ENCODE results near the gene IQGAP3. TPM values are rescaled to one million over a fixed set of nuclear protein-coding genes. Genes with fewer than 3 reads are reported as not detected.

Gene IQGAP3
- total RNA-seq, 1 donor from 2014 or later, result 1.3 TPM

DNA sequence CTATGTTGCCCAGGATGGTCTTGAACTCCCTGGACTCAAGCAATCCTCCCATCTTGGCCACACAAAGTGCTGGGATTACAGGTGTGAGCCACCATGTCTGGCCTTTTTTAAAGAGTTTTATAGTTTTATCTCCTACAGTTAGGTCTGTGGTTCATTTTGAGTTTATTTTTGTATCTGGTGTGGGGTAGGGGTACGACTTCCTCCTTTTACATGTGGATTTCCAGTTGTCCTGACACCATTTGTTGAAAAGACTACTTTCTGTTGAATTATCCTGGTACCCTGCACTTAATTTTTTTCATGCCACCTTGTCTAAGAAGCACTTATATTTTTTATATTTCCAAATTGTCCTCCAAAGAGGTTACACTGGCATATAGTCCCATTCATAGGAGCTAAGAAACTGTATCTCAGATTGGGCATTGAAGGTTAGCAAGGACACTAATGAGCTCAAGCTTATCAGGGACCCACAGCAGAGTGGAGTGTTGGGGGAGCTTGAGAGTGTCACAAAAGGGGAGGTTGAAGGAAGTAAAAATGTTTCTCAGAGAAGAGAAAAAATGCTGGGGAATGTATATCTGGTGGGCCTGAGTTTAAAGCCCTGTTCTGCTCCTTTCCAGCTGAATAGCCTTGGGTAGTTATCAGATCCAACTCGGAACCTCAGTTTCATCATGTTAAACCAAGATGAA lies 48.4 kb downstream of the IQGAP3 start:
- H3K27ac ChIP-seq, result no peak overlapping the region
- no peaks in the 10 kb centered on the region for H3K27me3 ChIP-seq
- ATAC-seq, result no peak
- no peaks in the 10 kb centered on the region for H3K36me3 ChIP-seq
- DNase-seq, result no peak
- intact Hi-C loops (cut with DNase I), result no loop called here
- H3K4me3 ChIP-seq, result no peak overlapping the region
- H3K4me1 ChIP-seq, result no peaks in the 10 kb centered on the region
- TF ChIP-seq, protein P1, sequence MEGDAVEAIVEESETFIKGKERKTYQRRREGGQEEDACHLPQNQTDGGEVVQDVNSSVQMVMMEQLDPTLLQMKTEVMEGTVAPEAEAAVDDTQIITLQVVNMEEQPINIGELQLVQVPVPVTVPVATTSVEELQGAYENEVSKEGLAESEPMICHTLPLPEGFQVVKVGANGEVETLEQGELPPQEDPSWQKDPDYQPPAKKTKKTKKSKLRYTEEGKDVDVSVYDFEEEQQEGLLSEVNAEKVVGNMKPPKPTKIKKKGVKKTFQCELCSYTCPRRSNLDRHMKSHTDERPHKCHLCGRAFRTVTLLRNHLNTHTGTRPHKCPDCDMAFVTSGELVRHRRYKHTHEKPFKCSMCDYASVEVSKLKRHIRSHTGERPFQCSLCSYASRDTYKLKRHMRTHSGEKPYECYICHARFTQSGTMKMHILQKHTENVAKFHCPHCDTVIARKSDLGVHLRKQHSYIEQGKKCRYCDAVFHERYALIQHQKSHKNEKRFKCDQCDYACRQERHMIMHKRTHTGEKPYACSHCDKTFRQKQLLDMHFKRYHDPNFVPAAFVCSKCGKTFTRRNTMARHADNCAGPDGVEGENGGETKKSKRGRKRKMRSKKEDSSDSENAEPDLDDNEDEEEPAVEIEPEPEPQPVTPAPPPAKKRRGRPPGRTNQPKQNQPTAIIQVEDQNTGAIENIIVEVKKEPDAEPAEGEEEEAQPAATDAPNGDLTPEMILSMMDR (IDR thresholded peaks at IDR 0.05), result no peak
- H3K9me3 ChIP-seq, result no peaks in the 10 kb centered on the region

DNA sequence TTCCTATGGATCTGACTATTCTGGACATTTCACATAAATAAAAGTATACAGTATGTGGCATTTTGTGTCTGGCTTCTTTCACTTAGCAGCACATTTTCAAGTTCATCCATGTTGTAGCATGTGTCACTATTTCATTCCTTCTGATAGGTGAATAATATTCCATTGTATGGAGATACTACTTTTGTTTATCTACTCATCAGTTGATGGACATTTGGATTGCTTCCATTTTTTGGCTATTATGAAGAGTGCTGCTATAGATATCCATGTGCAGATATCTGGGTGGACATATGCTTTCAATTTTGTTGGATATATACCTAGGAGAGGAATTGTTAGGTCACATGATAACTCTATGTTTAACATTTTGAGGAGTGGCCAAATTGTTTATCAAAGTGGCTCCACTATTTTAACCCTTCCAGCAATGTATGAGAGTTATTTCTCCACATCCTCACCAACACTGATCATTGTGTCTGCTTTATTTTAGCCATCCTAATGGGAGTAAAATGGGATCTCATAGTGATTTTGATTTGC lies 49.9 kb downstream of the IQGAP3 start:
- no peaks in the 10 kb centered on the region for H3K4me1 ChIP-seq
- ATAC-seq, result no peak

DNA sequence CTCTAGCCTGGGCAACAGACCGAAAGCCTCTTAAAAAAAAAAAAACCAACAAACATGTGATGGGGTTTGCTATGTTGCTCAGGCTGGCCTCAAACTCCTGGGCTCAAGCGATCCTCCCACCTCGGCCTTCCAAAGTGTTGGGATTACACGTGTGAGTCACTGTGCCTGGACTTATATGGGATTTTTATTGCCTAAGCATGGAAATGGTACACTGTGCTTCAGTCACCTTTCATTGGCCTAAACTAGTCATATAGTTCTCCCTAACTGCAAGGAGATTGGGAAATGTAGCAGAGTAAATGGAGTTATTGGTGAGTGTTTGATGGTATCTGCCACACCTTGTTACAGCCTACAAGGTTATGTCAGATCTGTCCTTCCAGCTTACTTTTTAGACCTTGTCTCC lies 54.6 kb downstream of the IQGAP3 start:
- Histone ChIP-seq H3K4me1 (no peaks in the 10 kb centered on the region), H3K4me3 (no peak overlapping the region), H3K36me3 (no peaks in the 10 kb centered on the region), H3K9me3 (no peaks in the 10 kb centered on the region), H3K27ac (no peak overlapping the region), H3K27me3 (no peaks in the 10 kb centered on the region)
- intact Hi-C loops (cut with DNase I), result no loop called here
- no peak for ATAC-seq
- TF ChIP-seq, protein P1 (IDR thresholded peaks at IDR 0.05), result no peak
- no peak for DNase-seq

More for the DNA sequence above, 49.9 kb downstream of the IQGAP3 start:
- no peak for DNase-seq
- H3K4me3 ChIP-seq, result no peak overlapping the region
- TF ChIP-seq, protein P1 (IDR thresholded peaks at IDR 0.05), result no peak
- H3K9me3 ChIP-seq, result no peaks in the 10 kb centered on the region
- intact Hi-C loops (cut with DNase I), result no loop called here
- no peaks in the 10 kb centered on the region for H3K27me3 ChIP-seq
- H3K36me3 ChIP-seq, result no peaks in the 10 kb centered on the region
- no peak overlapping the region for H3K27ac ChIP-seq

DNA sequence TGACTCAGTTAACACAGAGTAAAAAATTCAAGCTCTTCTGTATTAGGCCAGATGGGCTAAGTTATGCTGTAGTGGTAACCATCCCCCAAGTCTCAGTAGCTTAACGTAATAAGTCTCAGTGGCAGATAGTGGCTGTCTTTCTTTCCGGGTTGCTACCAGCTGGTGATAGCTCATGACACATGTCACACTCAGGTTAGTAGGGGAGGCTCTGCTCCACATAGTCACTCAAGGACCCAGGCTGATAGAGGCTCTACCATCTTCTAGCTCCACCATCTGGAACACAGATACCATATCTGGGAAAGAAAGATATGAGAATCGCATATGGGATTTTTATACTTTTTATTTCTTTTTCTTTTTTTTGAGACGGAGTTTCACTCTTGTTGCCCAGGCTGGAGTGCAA lies 55.5 kb downstream of the IQGAP3 start:
- TF ChIP-seq, protein P1 (IDR thresholded peaks at IDR 0.05), result no peak
- intact Hi-C loops (cut with DNase I), result no loop called here
- ATAC-seq (no peak), DNase-seq (no peak)
- Histone ChIP-seq H3K27ac (no peak overlapping the region), H3K9me3 (no peaks in the 10 kb centered on the region), H3K36me3 (no peaks in the 10 kb centered on the region), H3K4me1 (peaks cover under 1% of the 10 kb centered on the region), H3K27me3 (no peaks in the 10 kb centered on the region), H3K4me3 (no peak overlapping the region)

DNA sequence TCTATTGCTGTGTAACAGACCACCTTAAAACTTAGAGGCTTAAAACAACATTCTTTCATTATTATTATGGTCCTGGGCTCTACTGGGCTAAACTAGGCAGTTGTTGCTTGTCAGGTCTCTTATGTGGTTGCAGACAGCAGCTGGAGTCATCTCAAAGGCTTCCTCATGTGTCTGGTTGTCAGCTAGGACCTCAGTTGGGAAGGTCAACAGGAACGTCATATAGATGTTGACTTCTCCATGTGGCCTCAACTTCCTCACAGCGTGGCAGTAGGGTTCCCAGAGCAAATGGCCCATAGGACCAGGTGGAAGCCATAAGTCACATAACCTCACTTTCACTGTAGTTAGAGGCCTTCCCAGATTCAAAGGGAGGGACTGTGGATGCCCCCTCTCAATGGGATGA lies 56.4 kb downstream of the IQGAP3 start:
- no peak overlapping the region for H3K4me3 ChIP-seq
- H3K9me3 ChIP-seq, result no peaks in the 10 kb centered on the region
- no peaks in the 10 kb centered on the region for H3K27me3 ChIP-seq
- H3K27ac ChIP-seq, result no peak overlapping the region
- intact Hi-C loops (cut with DNase I), result no loop called here
- ATAC-seq, result peak; percentile 16
- TF ChIP-seq, protein P1 (IDR thresholded peaks at IDR 0.05), result no peak
- peak; percentile 5 for DNase-seq
- H3K36me3 ChIP-seq, result no peaks in the 10 kb centered on the region
- H3K4me1 ChIP-seq, result peaks cover 9% of the 10 kb centered on the region

Data from upper lobe of right lung (tissue), 1 donor.